Stimulated activated CD8-positive, alpha-beta memory T cell treated with anti-CD3 and anti-CD28 coated beads, Interleukin-4, amount 100 ng/mL, for 24 hours (primary cell): ENCODE results near the gene CACTIN.

Experiments used
- DNase-seq: peaks from one replicate; pipeline ENCODE4 v3.0.0-alpha.2; 2020; ENCODE audit warnings: low read depth

CACTIN gene

GRCh38 chr19:3627351-3627723 is 747 bp upstream of the CACTIN start:
- no peak for DNase-seq

GRCh38 chr19:3625996-3626472 is 556 bp downstream of the CACTIN start:
- DNase-seq: no peak

GRCh38 chr19:3623716-3624115 is 2.9 kb downstream of the CACTIN start:
- no peak for DNase-seq

GRCh38 chr19:3622224-3622623 is 4.4 kb downstream of the CACTIN start:
- DNase-seq: no peak

GRCh38 chr19:3621689-3622088 is 4.9 kb downstream of the CACTIN start:
- no peak for DNase-seq

GRCh38 chr19:3620817-3621547 is 5.6 kb downstream of the CACTIN start:
- no peak for DNase-seq

GRCh38 chr19:3620145-3620816 is 6.3 kb downstream of the CACTIN start:
- no peak for DNase-seq

- DNase-seq: no peak
Measured at GRCh38 chr19:3619631-3620012, 7.0 kb downstream of the CACTIN start.

GRCh38 chr19:3618811-3619630 is 7.6 kb downstream of the CACTIN start:
- no peak for DNase-seq

- DNase-seq: peak; percentile 49
Measured at GRCh38 chr19:3618144-3618810, 8.3 kb downstream of the CACTIN start.

- DNase-seq: no peak
Measured at GRCh38 chr19:3617463-3617862, 9.1 kb downstream of the CACTIN start.

GRCh38 chr19:3615524-3616135 is 11.0 kb downstream of the CACTIN start:
- no peak for DNase-seq

GRCh38 chr19:3614858-3615505 is 11.6 kb downstream of the CACTIN start:
- no peak for DNase-seq

- DNase-seq: no peak
Measured at GRCh38 chr19:3613818-3614661, 12.6 kb downstream of the CACTIN start.

- no peak for DNase-seq
Measured at GRCh38 chr19:3612901-3613741, 13.5 kb downstream of the CACTIN start.

- DNase-seq: no peak
Measured at GRCh38 chr19:3612330-3612729, 14.3 kb downstream of the CACTIN start.

- no peak for DNase-seq
Measured at GRCh38 chr19:3611841-3612240, 14.7 kb downstream of the CACTIN start.

- DNase-seq: no peak
Measured at GRCh38 chr19:3610745-3611717, 15.6 kb downstream of the CACTIN start.
